GM18499 (cell line): ENCODE data around the gene RAET1E.
"Not testable (repeated sequence)": the region's sequence is repeated elsewhere in the genome, so short reads cannot be mapped to it uniquely, and the experiment has no call there.

ENCODE experiments used
- ATAC-seq: cut with Tn5 transposase; IDR thresholded peaks from one replicate; pipeline ENCODE4 v1.9.1; 2021; ENCODE audit warnings: moderate number of reproducible peaks; ENCODE audit not compliant: insufficient read depth, unreplicated experiment

Gene RAET1E

DNA sequence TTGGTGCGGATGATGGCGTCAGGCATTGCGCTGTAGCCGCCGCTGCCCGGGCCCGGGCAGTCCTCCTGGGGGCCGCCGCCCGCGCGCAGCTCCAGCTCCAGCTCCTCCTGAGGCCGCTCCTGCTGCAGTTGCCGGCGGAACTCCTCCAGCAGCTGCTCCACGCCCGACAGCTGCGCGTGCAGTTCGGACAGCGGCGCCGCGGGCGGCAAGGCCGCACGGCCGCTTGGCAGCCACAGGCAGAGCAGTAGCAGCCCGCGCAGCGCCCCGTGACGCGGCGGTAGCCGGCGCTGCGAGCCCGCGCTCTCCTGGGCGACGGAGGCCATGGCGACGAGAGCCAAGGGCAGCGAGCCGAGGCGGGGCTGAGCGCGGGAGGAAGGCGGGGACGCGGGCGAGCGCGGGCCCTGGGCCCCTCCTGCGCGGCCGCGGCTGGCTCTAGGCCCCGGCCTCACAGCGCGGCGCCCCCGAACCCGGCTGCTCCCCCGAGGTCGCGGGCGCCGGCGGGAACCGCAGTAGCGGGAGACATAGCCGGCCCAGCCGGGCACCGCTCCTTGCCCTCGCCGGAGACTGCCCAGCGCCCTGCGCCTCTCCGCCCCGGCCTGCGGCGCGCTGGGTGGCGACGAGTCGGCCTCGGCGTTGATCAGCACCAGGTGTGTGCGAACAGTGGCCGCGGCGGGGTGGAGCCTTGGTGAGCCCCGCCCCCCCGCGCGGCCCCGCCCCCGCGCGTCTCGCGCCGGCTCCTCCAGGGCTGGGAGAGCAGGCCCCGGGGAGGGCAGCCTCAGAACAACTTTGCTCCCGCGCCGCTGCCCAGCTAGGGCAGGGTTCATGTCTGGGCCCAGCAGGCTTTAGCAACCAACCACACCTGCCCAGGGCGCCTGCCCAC, 34.0 kb downstream of the RAET1E start, which contains the start of gene LRP11:
Gene LRP11, minus strand, starts transcription at position 662 of the 880 bp plus-strand sequence. Its CDS starts 339 bp downstream, at position 323.
- no peak for ATAC-seq

DNA sequence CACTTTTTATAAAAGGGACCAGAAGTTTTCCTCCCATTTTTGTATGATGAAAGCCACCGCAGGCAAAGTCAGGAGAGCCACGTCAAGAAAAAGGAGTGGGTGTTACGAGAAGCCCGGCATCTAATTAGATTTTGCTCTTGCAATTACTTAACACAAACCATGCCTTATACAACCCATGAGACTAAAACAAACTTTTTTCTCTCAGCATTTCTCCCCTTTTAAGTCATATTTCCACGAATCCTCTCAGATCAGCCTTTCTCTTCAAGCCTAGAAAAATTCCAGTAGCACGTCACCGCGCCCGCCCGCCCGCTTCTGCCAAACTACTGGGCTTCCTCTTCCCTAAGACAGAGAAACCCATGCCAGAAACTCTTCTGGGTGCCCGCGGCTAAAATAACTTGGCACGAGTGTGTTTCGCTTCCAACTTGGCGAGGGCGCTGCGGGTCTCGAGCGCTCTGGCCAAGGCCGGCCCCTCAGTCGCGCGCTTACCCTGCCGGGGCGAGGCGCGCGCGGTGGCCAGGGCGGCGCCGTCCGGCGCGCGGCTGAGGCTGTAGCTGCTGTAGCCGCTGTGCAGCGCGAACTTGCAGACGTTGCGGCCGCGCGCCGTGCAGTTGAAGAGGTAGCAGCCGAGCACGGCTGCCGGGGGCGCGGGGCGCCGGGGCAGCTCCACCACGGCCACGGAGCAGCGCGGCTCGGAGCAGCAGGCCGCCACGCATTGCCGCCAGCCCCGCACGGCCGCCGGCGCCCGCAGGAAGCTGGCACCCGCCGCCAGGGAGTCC, 34.8 kb downstream of the RAET1E start:
- no peak for ATAC-seq

DNA sequence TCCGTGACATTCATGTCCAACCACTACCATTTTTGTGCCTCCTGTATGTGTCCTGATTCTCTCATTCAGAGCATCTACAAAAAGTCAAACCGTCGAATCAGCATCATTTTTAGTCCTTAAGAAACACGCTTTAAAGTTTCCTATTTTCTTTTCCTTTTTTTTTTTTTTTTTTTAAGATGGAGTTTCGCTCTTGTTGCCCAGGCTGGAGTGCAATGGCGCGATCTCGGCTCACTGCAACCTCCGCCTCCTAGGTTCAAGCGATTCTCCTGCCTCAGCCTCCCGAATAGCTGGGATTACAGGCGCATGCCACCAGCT, 35.5 kb downstream of the RAET1E start:
- ATAC-seq = not testable (repeated sequence)

DNA sequence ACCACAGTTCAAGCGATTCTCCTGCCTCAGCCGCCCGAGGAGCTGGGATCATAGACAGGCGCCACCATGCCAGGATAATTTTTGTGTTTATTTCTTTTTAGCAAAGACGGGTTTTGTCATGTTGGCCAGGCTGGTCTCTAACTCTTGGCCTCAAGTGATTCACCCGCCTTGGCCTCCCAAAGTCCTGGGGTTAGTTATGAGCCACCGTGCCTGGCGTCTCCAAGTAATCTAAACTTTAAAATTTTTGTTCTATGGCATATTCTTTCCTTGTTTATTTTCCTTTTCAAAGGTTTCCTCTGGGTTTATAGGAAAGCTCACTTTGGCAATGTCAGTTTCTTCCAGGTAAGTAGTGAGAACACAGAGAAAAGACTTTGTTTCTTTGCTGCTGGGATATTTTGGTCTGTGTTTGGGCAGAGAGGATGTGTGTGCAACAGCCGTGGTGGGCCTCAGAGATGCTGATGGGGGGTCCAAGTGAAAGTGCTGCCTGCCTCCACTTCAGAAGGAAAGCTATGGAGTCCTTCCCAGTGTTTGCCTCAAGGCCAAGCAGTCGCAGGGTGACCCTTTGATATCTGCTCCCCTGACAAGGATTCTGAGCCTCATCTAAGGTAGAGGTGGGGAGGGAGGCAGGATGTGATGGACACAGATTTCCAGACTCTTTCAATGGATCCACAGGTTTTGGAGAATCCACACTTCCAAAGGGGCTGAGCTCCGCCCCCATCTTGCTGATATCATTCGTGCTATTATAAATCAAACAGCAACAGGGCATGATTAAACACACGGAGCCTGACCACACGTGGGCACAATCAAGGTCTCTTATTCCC, 36.1 kb downstream of the RAET1E start:
- no peak for ATAC-seq

DNA sequence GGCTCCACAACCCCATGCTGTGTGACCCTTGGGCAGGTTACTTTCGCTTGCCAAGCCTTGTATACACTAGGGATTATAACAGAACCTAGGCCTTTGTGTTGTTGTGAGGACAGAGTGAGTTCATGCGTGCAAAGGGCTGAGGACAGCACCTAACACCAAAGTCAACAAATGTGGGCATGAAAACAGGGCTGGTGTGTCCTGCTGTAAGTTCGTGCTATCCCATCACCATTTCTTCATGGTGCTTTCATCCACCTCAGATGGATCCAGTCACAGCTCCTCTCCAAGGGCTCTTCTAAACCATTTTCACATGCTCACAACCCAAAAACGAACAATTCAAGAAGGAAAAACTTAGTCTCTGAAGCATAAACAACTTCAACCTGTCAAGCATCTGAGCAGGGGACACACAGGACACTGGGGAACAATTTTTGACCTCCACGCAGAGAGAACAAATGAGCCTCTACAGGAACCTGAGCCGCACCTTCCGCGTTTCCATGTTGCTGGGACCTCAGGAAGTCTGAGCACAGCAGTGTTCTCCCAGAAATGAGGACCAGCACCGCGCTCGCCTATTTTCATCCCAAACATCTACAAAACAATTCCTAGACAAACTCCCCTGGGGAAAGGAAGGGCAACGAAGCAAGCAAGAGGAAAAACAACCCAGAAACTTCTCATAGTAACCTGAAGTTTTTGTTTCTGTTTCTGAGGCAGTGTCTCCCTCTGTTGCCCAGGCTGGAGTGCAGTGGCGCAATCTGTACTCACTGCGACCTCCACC, 36.9 kb downstream of the RAET1E start:
- ATAC-seq = no peak

DNA sequence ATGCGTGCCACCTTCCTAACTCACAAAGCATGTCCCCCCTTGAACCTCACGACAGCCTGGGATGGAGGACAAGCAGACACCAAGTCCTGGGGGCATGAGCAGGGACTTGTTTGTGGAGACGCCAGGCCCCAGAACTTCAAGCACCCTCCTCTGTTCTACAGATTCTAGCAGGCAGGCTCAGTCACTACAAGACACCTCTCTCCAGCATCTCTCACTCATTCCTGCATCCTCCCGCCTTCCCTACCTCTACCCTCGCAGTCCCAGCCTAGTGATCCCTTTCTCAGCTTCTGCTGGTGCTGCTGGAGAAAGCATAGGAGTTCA, 37.4 kb downstream of the RAET1E start:
- no peak for ATAC-seq

DNA sequence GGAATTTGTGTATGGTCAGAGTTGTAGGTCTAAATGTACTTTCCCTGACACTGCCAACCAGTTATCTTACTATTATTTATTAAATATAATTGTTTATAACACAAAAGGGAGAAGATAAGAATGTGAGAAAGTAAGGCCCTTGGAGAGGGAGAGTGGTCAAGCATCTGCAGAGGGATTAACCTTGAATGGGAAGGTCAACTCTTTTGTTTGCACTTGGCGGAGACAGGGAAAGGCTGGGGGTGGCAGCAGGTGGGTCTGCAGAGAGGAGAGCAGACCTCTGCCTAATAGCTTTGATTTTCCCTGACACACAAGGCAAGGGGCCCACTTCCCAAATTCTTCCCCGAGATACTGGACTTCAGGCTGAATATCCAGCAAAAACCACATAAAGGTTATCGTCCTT, 38.0 kb downstream of the RAET1E start:
- no peak for ATAC-seq

DNA sequence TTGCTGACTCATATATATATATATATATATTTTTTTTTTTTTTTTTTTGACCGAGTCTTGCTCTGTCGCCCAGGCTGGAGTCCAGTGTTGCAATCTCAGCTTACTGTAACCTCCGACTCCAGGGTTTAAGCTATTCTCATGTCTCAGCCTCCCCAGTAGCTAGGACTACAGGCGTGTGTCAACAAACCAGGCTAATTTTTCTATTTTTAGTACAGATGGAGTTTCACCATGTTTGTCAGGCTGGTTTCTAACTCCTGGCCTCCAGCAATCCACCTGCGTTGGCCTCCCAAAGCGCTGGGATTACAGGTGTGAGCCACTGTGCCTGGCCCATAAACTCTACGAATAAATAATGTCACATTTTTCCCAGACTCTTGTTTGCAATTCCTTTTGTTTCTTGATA, 38.5 kb downstream of the RAET1E start:
- no peak for ATAC-seq

DNA sequence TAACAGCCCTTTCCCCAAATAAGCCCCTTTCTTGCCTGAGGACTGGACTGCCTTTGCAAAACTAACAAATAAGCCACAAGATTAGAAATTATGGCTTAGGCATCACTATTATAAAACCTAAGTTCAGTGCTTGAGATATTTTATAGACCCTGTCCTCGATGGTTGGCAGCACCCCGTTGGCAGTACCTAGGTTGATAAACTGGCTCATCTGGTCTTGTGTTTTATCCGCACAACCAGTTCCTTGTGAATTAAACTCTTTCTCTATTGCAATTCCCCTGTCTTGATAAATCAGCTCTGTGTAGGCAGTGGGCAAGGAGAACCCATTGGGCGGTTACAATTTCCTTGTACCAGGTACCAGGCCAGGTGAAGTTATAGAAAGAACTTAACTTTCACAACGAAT, 40.4 kb downstream of the RAET1E start:
- ATAC-seq = no peak

DNA sequence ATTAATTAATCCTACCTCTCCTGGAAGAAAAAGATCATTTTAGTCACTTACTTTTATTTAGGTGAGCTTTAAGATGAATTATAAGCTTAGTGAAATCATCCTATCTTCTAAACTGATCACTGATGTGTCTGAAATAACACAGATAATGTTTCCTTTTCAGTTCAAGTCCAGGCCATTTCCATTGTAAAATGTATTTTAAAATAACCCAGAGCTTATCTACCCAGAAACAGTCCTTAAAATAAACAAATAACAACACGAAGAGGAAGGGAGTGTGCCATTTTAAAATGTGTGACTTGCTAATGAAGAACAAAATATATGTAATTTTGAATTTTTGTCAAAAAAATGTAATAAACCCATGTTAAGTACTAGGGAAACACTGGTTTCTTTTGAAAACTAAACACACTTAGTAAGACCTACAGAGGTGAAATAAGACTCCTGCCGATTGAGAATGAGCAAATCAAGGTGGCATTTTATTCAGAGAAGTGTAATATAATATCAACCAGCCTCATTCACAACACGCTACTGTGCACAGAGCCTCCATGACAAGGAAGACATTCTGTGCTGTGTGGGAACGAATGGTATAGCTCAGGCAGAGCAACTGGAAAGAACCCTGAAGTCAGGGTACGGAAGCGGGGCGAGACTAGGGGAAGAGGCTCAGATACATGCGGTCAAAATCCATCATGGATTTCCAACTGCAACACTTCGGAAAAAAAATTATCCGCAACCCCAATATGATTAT, 41.5 kb downstream of the RAET1E start:
- ATAC-seq = no peak

DNA sequence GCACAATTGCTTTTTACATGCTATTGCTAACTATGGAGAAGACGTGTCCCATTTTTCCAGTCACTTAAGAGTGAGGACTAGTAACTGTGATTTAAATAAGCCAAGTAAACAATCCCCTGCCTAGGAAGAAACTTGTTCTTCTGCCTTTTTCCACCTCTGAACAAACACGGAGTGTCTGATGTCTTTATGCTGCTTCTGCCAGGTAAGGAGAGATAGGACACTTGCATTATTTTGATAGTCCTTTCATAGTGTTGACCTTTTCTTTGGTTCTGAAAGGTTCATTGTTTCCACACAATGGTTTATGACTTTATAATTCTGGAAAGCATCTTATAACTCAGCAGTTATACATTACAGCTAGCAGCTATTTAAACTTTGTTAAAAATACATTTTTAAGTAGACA, 42.2 kb downstream of the RAET1E start:
- ATAC-seq = no peak

DNA sequence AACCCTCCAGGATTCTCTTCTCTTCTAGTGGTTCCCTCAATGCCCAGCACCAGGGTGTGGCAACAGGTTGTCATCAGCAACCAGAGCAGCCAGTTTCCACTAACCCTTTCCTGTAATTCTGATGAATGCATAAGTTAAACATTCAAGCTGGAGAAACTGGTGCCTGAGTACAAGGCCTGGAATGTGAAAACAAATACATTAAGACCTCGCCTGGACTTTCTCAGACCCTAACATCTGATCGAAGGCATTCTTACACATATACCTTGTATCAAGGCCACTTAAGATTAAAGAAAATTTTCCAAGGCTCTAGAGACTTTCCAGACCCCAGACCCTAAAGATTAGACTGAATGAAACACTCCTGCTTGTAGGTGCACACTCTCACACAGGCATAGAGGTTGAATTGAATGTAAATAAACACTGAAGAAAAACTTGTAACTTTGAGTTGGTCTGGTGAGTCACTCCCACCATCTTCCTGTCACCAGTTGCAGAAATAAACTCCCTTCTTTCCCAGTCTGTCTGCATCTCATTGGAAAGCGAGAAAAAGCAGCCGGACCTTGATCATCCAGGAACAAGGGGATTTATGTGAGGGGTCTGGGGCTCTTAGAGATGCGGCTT, 42.8 kb downstream of the RAET1E start:
- no peak for ATAC-seq

DNA sequence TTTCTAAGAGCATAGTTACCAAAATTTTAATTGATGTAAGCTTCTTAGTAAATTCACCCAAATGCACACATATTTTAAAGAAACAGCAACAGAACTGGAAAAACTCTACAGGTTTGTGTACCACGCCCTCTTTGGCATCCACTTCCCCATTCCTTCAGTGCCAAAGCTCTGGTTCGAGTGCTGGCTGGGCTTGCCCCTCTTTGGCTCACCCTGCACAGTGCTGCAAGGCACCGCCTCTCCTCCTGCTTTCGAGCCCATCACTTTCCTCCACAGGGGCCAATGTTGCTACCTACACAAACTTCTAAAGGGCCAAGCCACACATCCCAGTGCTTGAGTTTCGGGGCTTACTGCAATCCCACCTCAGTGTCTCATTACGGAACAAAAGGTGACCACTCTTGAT, 43.4 kb downstream of the RAET1E start:
- ATAC-seq = no peak

DNA sequence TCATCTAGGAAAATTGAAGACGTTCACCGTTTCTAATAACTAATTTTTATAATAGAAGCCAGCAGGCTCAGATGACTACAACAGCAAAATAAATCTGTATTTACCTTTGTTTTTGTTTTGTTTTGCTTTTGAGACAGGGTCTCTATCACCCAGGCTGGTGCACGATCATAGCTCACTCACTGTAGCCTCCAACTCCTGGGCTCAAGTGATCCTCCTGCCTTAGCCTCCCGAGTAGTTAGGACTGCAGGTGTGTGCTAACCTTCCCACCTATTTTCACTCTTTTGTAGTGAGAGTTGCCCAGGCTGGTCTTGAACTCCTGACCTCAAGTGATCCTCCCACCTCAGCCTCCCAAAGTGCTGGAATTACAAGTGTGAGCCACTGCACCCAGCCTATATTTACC, 43.9 kb downstream of the RAET1E start:
- not testable (repeated sequence) for ATAC-seq

DNA sequence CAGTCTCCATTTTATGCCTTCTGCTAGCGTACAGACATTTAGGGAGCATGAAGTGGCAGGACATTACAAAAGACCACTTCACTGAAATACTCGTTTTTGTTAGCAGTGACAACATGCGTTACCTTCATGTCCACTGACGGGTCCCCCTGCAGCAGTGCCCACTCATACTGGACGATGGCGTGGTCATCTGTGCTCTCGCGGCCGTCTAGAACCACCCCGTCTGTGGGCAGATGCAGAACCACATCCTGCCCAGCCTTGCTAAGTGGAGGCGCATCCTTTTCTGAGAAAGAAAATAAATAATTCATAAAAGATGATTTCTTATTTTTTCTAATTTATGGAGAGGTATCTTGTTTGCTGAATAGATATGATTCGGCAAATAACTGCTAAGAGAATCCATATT, 45.0 kb downstream of the RAET1E start:
- no peak for ATAC-seq

DNA sequence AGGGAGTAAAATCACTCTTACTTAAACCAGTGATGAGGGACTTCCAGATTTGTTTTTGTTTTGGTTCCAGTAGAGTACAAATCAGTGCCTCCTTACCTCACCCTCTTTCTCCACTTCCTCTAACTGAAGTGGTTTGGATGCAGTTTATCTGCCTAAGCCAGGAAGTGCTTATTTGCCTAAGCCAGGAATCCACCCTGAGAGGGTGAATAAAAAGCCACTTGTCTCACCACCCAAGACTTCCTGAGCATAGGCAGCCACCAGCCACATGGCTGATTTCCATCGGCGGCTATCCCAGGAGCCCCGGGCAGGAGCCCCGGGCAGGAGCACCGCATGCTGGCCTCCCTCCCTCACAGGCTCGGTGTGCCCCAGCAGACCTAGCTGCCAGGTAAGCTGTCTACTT, 45.7 kb downstream of the RAET1E start:
- ATAC-seq = no peak

DNA sequence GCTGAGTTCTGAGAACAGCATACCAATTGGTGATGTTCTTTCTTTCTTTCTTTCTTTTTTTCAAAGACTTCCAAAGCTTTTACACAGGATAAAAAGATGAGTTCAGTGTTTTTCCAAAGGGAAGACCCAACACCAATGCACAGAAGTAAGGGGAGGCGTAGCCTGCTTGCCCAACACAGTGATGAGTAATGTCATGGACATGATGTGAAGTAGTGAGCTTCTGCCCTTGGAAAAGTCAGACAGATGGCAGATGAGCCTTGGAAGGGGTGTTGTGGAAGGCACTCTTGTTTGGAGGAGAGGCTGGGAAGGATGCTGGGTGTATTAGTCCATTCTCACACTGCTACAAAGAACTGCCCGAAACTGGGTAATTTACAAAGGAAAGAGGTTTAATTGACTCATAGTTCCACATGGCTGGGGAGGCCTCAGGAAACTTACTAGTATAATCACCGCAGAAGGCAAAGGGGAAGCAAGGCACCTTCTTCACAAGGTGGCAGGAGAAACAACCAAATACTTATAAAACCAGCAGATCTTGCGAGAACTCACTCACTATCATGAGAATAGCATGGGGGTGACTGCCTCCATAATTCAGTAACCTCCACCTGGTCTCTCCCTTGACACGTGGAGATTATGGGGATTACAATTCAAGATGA, 46.3 kb downstream of the RAET1E start:
- ATAC-seq = no peak

DNA sequence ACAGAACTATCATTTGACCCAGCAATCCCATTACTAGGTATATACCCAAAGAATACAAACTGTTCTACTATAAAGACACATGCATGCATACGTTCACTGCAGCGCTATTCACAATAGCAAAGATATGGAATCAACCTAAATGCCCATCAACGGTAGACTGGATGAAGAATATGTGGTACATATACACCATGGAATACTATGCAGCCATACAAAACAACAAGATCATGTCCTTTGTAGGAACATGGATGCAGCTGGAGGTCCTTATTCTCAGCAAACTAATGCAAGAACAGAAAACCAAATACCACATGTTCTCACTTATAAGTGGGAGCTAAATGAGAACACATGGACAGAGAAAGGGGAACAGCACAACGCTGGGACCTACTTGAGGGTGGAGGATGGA, 49.6 kb downstream of the RAET1E start:
- ATAC-seq = not testable (repeated sequence)
